NCI-H524 treated with DMSO at 0.1 percent for 48 hours (cell line): ENCODE measurements around the gene NEURL4.
"Not testable (repeated sequence)": the region's sequence is repeated elsewhere in the genome, so short reads cannot be mapped to it uniquely, and the experiment has no call there.

ENCODE experiments used
- DNase-seq: peaks from one replicate; lab custom pipeline; 2025; lab: John Stamatoyannopoulos, UW

The NEURL4 gene

GRCh38 chr17:7328840-7329373, at the start of gene NEURL4:
NEURL4 (minus strand) TSS chr17:7329335; CDS start chr17:7329312, 23 bp downstream.
- no peak for DNase-seq

GRCh38 chr17:7374353-7374752, 45.2 kb upstream of the NEURL4 start:
- no peak for DNase-seq

- no peak for DNase-seq
Measured at GRCh38 chr17:7370853-7371252, 41.7 kb upstream of the NEURL4 start.

- DNase-seq, result no peak
Measured at GRCh38 chr17:7369825-7370224, 40.7 kb upstream of the NEURL4 start.

- not testable (repeated sequence) for DNase-seq
Measured at GRCh38 chr17:7368599-7368994, 39.5 kb upstream of the NEURL4 start.

- no peak for DNase-seq
Measured at GRCh38 chr17:7367918-7368598, 38.9 kb upstream of the NEURL4 start.

GRCh38 chr17:7367083-7367482, 37.9 kb upstream of the NEURL4 start:
- no peak for DNase-seq

GRCh38 chr17:7365963-7366362, 36.8 kb upstream of the NEURL4 start:
- not testable (repeated sequence) for DNase-seq

GRCh38 chr17:7363311-7363710, 34.2 kb upstream of the NEURL4 start:
- no peak for DNase-seq

- no peak for DNase-seq
Measured at GRCh38 chr17:7361906-7362305, 32.8 kb upstream of the NEURL4 start.

- no peak for DNase-seq
Measured at GRCh38 chr17:7357381-7357780, 28.2 kb upstream of the NEURL4 start.

- DNase-seq, result no peak
Measured at GRCh38 chr17:7356756-7357155, 27.6 kb upstream of the NEURL4 start.

- DNase-seq, result no peak
Measured at GRCh38 chr17:7356072-7356549, 27.0 kb upstream of the NEURL4 start.

GRCh38 chr17:7355573-7355972, 26.4 kb upstream of the NEURL4 start:
- DNase-seq, result no peak

GRCh38 chr17:7355053-7355452, 25.9 kb upstream of the NEURL4 start, which contains the start of gene TMEM95:
TMEM95 (plus strand) TSS chr17:7355156; CDS start chr17:7355205, 49 bp downstream.
- DNase-seq, result no peak

- no peak for DNase-seq
Measured at GRCh38 chr17:7354262-7354843, 25.2 kb upstream of the NEURL4 start.

- DNase-seq, result no peak
Measured at GRCh38 chr17:7352910-7353635, 23.9 kb upstream of the NEURL4 start.

GRCh38 chr17:7352503-7352889, 23.4 kb upstream of the NEURL4 start:
- no peak for DNase-seq

- DNase-seq, result no peak
Measured at GRCh38 chr17:7351665-7352502, 22.7 kb upstream of the NEURL4 start, which contains the start of gene KCTD11. KCTD11 (plus strand) TSS chr17:7352162.

GRCh38 chr17:7348478-7349242, 19.5 kb upstream of the NEURL4 start:
- no peak for DNase-seq
